ENCODE measurements around the gene MGAT5B. TPM values are rescaled to one million over a fixed set of nuclear protein-coding genes. Genes with fewer than 3 reads are reported as not detected.
A peak's percentile ranks its signal among the peaks of the same experiment; 100 is the strongest.
"Not testable (repeated sequence)": the region's sequence is repeated elsewhere in the genome, so short reads cannot be mapped to it uniquely, and the experiment has no call there.

MGAT5B gene
- total and polyA plus RNA-seq, 2 experiments from 2014 or later = 1.6 to 10.0 TPM

DNA sequence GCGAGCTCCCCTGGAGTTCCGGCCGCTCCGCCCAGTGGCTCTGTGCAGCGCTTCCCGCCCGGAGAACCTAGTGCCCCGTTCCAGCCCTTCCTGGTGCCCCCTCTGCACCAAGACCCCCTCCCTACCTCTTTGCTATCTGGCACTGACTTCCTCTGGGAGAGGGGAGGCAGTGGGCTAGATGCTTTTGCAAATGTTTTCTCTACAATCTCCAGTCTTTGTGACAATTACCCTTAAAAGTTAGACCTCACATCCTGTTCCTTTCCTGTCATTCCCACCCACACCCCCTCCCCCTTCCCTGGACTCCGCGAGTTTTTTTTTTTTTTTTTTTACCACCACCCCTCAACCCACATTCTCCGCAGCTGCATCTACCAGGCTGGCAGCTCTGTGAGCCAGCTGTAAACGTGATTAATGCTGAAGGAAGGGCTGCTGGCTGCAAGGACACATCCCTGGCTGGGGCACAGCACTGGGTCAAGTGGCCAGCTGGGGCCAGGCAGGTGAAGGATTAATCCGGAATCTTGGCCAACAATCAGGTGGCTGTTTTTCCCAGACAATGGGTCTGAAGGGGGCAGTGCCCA lies 101.5 kb downstream of the MGAT5B start:
- peak overlapping the region; percentile 99 for H3K27ac ChIP-seq (ENCODE audit: low read depth)
- Mint-ChIP-seq H3K36me3 (ENCODE audit: low read depth) (no peaks in the 10 kb centered on the region; the same call in 2 of the 3 replicates), H3K27ac (peak overlapping the region; percentile 92), H3K9me3 (no peaks in the 10 kb centered on the region; the same call in 2 of the 3 replicates), H3K4me3 (peak overlapping the region; percentile 80), H3K27me3 (ENCODE audit: insufficient read depth, low read depth, poor library complexity) (peaks cover 23% of the 10 kb centered on the region), H3K4me1 (peaks cover 48% of the 10 kb centered on the region)
- ATAC-seq = peak; percentile 81
- TF ChIP-seq NANOG (IDR thresholded peaks at IDR 0.05; ENCODE audit: borderline replicate concordance) = no peak
- no peak for TF ChIP-seq ZNF331 (CRISPR knock-in tag; IDR thresholded peaks at IDR 0.05; ENCODE audit: low read depth)
- no peak for TF ChIP-seq EZH2phosphoT487 (IDR thresholded peaks at IDR 0.05; ENCODE audit: unreplicated experiment)
- TF ChIP-seq ZNF114 (CRISPR knock-in tag; IDR thresholded peaks at IDR 0.05) = no peak
- TF ChIP-seq, protein P1, sequence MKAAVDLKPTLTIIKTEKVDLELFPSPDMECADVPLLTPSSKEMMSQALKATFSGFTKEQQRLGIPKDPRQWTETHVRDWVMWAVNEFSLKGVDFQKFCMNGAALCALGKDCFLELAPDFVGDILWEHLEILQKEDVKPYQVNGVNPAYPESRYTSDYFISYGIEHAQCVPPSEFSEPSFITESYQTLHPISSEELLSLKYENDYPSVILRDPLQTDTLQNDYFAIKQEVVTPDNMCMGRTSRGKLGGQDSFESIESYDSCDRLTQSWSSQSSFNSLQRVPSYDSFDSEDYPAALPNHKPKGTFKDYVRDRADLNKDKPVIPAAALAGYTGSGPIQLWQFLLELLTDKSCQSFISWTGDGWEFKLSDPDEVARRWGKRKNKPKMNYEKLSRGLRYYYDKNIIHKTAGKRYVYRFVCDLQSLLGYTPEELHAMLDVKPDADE (IDR thresholded peaks at IDR 0.05) = no peak
- no peak for TF ChIP-seq CREB1 (CRISPR knock-in tag; IDR thresholded peaks at IDR 0.05; ENCODE audit: low read depth)
- peaks cover 9% of the 10 kb centered on the region for H3F3A ChIP-seq (replicated peaks; ENCODE audit: low read depth)
- H3K4me2 ChIP-seq = peak overlapping the region; percentile 79
- H4K20me1 ChIP-seq (replicated peaks; ENCODE audit: insufficient read depth) = no peaks in the 10 kb centered on the region
- H3K4me3 ChIP-seq = peak overlapping the region; percentile 56
- H3K79me2 ChIP-seq (replicated peaks; ENCODE audit: insufficient read depth) = no peaks in the 10 kb centered on the region; the same call in 1 of the 2 replicates
- no peaks in the 10 kb centered on the region for H3K27me3 ChIP-seq (ENCODE audit: insufficient read depth)
- peak; percentile 92 for DNase-seq (ENCODE audit: low spot score)
- peaks cover 38% of the 10 kb centered on the region for H3K4me1 ChIP-seq (ENCODE audit: insufficient read depth)
- peaks cover 3% of the 10 kb centered on the region; the same call in 1 of the 2 replicates for H3K9me2 ChIP-seq (ENCODE audit: insufficient read depth)
- no peaks in the 10 kb centered on the region for H3K36me3 ChIP-seq (ENCODE audit: insufficient read depth)
- peak overlapping the region; percentile 57; the same call in 1 of the 2 replicates for H2AFZ ChIP-seq

DNA sequence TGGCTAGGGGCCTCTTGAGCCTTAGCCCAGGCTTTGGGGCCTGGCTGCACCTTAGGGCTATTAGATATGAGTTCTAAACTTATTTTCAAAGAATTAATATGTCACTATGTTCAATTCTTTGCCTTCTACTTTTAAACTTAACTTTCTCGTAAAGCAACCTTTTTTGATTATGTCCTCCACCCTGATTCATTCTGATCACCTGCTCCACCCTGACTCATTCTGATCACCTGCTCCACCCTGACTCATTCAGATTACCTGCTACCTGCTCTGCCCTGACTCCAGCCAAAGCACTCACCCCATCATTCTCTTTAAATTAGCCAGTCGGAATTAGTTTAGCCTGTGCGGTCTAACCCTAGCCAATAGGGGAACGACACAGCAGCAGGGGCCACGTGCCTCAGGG lies 102.0 kb downstream of the MGAT5B start:
- H3K36me3 Mint-ChIP-seq (ENCODE audit: low read depth); DNase-seq (ENCODE audit: low spot score); H3K79me2 ChIP-seq (replicated peaks; ENCODE audit: insufficient read depth); H3K9me2 ChIP-seq (ENCODE audit: insufficient read depth); H3K9me3 Mint-ChIP-seq; H3K36me3 ChIP-seq (ENCODE audit: insufficient read depth); H3K27me3 ChIP-seq (ENCODE audit: insufficient read depth); ATAC-seq; H4K20me1 ChIP-seq (replicated peaks; ENCODE audit: insufficient read depth); H3F3A ChIP-seq (replicated peaks; ENCODE audit: low read depth): not testable (repeated sequence)
- peaks cover 23% of the 10 kb centered on the region for H3K27me3 Mint-ChIP-seq (ENCODE audit: insufficient read depth, low read depth, poor library complexity)
- Histone ChIP-seq H3K4me1 (ENCODE audit: insufficient read depth) (peaks cover 38% of the 10 kb centered on the region), H2AFZ (peak overlapping the region; percentile 57; the same call in 1 of the 2 replicates), H3K4me2 (peak overlapping the region; percentile 79), H3K27ac (ENCODE audit: low read depth) (peak overlapping the region; percentile 99), H3K4me3 (peak overlapping the region; percentile 56)
- peak overlapping the region; percentile 1; the same call in 1 of the 2 replicates for H3K27ac Mint-ChIP-seq
- peak overlapping the region; percentile 80 for H3K4me3 Mint-ChIP-seq
- H3K4me1 Mint-ChIP-seq = peaks cover 48% of the 10 kb centered on the region

DNA sequence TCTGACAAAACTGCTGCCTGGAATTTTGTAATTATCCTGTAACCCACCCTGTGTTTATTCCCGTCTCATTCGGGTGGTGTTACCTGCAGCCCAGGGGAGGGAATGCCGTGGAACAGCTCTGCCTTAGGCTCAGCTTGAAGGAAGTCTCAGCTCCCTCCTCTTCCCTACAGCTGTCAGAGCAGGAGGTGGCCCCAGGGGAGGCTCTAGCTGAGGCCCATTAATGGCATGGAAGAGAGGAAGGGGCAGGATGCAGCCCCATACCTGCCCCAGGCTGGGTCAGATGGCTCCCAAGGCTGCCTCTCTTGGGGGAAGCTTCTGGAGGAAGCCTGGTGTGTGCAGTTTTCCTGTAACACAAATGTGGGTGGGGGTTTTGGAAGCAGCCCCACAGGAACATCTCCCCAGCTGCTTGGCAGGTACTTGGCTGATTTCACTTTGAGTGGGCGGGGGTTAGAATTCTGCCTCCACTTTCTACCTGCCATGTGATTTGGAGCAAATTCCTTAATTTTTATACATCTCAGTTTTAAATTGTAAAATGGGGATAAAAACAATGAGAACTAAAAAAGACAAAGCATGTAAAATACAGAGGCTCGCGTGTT lies 103.9 kb downstream of the MGAT5B start:
- no peak overlapping the region for H3K27ac Mint-ChIP-seq
- peaks cover 3% of the 10 kb centered on the region; the same call in 1 of the 2 replicates for H3K9me2 ChIP-seq (ENCODE audit: insufficient read depth)
- peak overlapping the region; percentile 73; the same call in 1 of the 2 replicates for H2AFZ ChIP-seq
- H3K4me3 Mint-ChIP-seq = no peak overlapping the region
- peaks cover 38% of the 10 kb centered on the region for H3K4me1 ChIP-seq (ENCODE audit: insufficient read depth)
- H3K36me3 ChIP-seq (ENCODE audit: insufficient read depth) = no peaks in the 10 kb centered on the region
- H3K9me3 Mint-ChIP-seq = peaks cover 21% of the 10 kb centered on the region
- no peak overlapping the region for H3K4me3 ChIP-seq
- no peaks in the 10 kb centered on the region; the same call in 1 of the 2 replicates for H3K79me2 ChIP-seq (replicated peaks; ENCODE audit: insufficient read depth)
- DNase-seq (ENCODE audit: low spot score) (no peak), ATAC-seq (no peak)
- H3K4me1 Mint-ChIP-seq = peaks cover 34% of the 10 kb centered on the region
- H3K27me3 ChIP-seq (ENCODE audit: insufficient read depth) = no peaks in the 10 kb centered on the region
- H4K20me1 ChIP-seq (replicated peaks; ENCODE audit: insufficient read depth) = no peaks in the 10 kb centered on the region
- peaks cover 9% of the 10 kb centered on the region for H3F3A ChIP-seq (replicated peaks; ENCODE audit: low read depth)
- peak overlapping the region; percentile 20; the same call in 1 of the 2 replicates for H3K4me2 ChIP-seq
- peaks cover 26% of the 10 kb centered on the region for H3K27me3 Mint-ChIP-seq (ENCODE audit: insufficient read depth, low read depth, poor library complexity)
- no peak overlapping the region for H3K27ac ChIP-seq (ENCODE audit: low read depth)
- peaks cover 5% of the 10 kb centered on the region; the same call in 2 of the 3 replicates for H3K36me3 Mint-ChIP-seq (ENCODE audit: low read depth)
- TF ChIP-seq ZNF114 (CRISPR knock-in tag; IDR thresholded peaks at IDR 0.05) (no peak), NANOG (IDR thresholded peaks at IDR 0.05; ENCODE audit: borderline replicate concordance) (no peak), EZH2 (IDR thresholded peaks at IDR 0.05; ENCODE audit: low read depth, unreplicated experiment) (no peak), POLR2AphosphoS5 (IDR thresholded peaks at IDR 0.05; ENCODE audit: low read depth) (no peak), JUNB (IDR thresholded peaks at IDR 0.05; ENCODE audit: unreplicated experiment) (no peak), ZNF331 (CRISPR knock-in tag; IDR thresholded peaks at IDR 0.05; ENCODE audit: low read depth) (no peak), CREB1 (CRISPR knock-in tag; IDR thresholded peaks at IDR 0.05; ENCODE audit: low read depth) (no peak), STAT1 (IDR thresholded peaks at IDR 0.05; ENCODE audit: unreplicated experiment) (no peak)
- TF ChIP-seq, protein P2, sequence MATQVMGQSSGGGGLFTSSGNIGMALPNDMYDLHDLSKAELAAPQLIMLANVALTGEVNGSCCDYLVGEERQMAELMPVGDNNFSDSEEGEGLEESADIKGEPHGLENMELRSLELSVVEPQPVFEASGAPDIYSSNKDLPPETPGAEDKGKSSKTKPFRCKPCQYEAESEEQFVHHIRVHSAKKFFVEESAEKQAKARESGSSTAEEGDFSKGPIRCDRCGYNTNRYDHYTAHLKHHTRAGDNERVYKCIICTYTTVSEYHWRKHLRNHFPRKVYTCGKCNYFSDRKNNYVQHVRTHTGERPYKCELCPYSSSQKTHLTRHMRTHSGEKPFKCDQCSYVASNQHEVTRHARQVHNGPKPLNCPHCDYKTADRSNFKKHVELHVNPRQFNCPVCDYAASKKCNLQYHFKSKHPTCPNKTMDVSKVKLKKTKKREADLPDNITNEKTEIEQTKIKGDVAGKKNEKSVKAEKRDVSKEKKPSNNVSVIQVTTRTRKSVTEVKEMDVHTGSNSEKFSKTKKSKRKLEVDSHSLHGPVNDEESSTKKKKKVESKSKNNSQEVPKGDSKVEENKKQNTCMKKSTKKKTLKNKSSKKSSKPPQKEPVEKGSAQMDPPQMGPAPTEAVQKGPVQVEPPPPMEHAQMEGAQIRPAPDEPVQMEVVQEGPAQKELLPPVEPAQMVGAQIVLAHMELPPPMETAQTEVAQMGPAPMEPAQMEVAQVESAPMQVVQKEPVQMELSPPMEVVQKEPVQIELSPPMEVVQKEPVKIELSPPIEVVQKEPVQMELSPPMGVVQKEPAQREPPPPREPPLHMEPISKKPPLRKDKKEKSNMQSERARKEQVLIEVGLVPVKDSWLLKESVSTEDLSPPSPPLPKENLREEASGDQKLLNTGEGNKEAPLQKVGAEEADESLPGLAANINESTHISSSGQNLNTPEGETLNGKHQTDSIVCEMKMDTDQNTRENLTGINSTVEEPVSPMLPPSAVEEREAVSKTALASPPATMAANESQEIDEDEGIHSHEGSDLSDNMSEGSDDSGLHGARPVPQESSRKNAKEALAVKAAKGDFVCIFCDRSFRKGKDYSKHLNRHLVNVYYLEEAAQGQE (IDR thresholded peaks at IDR 0.05; ENCODE audit: unreplicated experiment) = no peak
- TF ChIP-seq, protein P3, sequence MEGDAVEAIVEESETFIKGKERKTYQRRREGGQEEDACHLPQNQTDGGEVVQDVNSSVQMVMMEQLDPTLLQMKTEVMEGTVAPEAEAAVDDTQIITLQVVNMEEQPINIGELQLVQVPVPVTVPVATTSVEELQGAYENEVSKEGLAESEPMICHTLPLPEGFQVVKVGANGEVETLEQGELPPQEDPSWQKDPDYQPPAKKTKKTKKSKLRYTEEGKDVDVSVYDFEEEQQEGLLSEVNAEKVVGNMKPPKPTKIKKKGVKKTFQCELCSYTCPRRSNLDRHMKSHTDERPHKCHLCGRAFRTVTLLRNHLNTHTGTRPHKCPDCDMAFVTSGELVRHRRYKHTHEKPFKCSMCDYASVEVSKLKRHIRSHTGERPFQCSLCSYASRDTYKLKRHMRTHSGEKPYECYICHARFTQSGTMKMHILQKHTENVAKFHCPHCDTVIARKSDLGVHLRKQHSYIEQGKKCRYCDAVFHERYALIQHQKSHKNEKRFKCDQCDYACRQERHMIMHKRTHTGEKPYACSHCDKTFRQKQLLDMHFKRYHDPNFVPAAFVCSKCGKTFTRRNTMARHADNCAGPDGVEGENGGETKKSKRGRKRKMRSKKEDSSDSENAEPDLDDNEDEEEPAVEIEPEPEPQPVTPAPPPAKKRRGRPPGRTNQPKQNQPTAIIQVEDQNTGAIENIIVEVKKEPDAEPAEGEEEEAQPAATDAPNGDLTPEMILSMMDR (conservative IDR thresholded peaks at IDR 0.05; ENCODE audit: low read depth in 2 of 2) = no peak
